MM.1S (cell line): ENCODE data around the gene ANKDD1A.

Experiments used
- DNase-seq: peaks from one replicate; pipeline ENCODE4 v3.0.0-alpha.2; 2015
- H2AFZ ChIP-seq: fragments of 300-600 bp; sonication (generic); 2 replicates; pipeline ENCODE4 v1.6.0; 2016; ENCODE audit warnings: antibody characterized with exemption, low read length
- H3F3A ChIP-seq: fragments of 300-600 bp; sonication (generic); 2 replicates; pipeline ENCODE4 v1.6.1; 2016; ENCODE audit warnings: mild to moderate bottlenecking, antibody characterized with exemption, low read length, moderate library complexity, mixed read lengths; ENCODE audit not compliant: insufficient read depth
- H3K27ac ChIP-seq: fragments of 300-600 bp; sonication (generic); 2 replicates; pipeline ENCODE4 v1.5.1; 2016; ENCODE audit warnings: mild to moderate bottlenecking, low read length
- H3K27me3 ChIP-seq: fragments of 300-600 bp; sonication (generic); replicated peaks from 2 replicates; pipeline ENCODE4 v1.6.0; 2016; ENCODE audit warnings: low read length; ENCODE audit not compliant: insufficient read depth
- H3K36me3 ChIP-seq: fragments of 300-600 bp; sonication (generic); replicated peaks from 2 replicates; pipeline ENCODE4 v1.6.1; 2016; ENCODE audit warnings: mild to moderate bottlenecking, low read length, mixed read lengths; ENCODE audit not compliant: insufficient read depth
- H3K4me1 ChIP-seq: fragments of 300-600 bp; sonication (generic); 2 replicates; pipeline ENCODE4 v1.6.1; 2016; ENCODE audit warnings: low read length, mixed read lengths
- H3K4me2 ChIP-seq: fragments of 300-600 bp; sonication (generic); 2 replicates; pipeline ENCODE4 v1.6.0; 2016; ENCODE audit warnings: low read depth, low read length
- H3K4me3 ChIP-seq: fragments of 300-600 bp; sonication (generic); 2 replicates; pipeline ENCODE4 v1.5.1; 2016; ENCODE audit warnings: low read length, mixed read lengths
- H3K79me2 ChIP-seq: fragments of 300-600 bp; sonication (generic); 2 replicates; pipeline ENCODE4 v1.6.1; 2016; ENCODE audit warnings: mixed run types, low read length, mixed read lengths
- H3K9ac ChIP-seq: fragments of 300-600 bp; sonication (generic); 2 replicates; pipeline ENCODE4 v1.6.1; 2016; ENCODE audit warnings: low read length, mixed read lengths
- H3K9me2 ChIP-seq: fragments of 300-600 bp; sonication (generic); replicated peaks from 2 replicates; pipeline ENCODE4 v1.6.1; 2016; ENCODE audit warnings: mild to moderate bottlenecking, low read length, mixed read lengths; ENCODE audit not compliant: insufficient read depth
- H3K9me3 ChIP-seq: fragments of 300-600 bp; sonication (generic); replicated peaks from 2 replicates; pipeline ENCODE4 v1.6.1; 2016; ENCODE audit warnings: mild to moderate bottlenecking, low read length, mixed read lengths; ENCODE audit not compliant: insufficient read depth
- H4K20me1 ChIP-seq: fragments of 300-600 bp; sonication (generic); 2 replicates; pipeline ENCODE4 v1.6.1; 2016; ENCODE audit warnings: mild to moderate bottlenecking, low read length, moderate library complexity, mixed read lengths; ENCODE audit not compliant: insufficient read depth
- EZH2 ChIP-seq: fragments of 300-600 bp; sonication (generic); optimal IDR thresholded peaks from 2 replicates; pipeline ENCODE3; 2017; ENCODE audit warnings: low read depth, mild to moderate bottlenecking, antibody characterized with exemption, low read length, mixed read lengths
- EZH2phosphoT487 ChIP-seq: fragments of 300-600 bp; sonication (generic); IDR thresholded peaks from 2 replicates; pipeline ENCODE4 v1.6.1; 2018; ENCODE audit warnings: antibody characterized with exemption, low read length
- TF ChIP-seq, protein P1 (sequence below): fragments of 300-600 bp; sonication (generic); IDR thresholded peaks from 2 replicates; pipeline ENCODE4 v1.5.1; 2016; ENCODE audit warnings: antibody characterized with exemption, low read length, mixed read lengths

Gene ANKDD1A

DNA sequence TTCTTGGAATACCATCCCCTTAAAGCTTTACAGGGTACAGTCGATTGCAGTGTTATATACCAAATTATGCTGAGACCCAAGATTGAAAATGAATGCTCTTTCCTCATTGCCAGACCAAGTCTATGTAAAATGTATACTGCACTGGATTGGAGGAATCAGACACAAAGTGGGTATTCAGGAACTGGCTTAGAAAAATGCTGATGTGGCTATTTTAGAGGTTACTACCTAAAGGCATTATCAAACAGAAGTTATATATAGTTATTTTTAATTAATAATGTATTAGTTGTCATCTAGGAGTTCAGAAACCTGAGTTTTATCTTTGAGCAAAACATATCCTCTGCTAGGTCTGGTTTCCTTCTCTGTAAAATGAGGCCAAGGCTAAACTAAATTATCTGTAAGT, 81.6 kb downstream of the ANKDD1A start:
- Histone ChIP-seq H4K20me1 (no peaks in the 10 kb centered on the region), H3K27ac (no peak overlapping the region), H3K9me3 (no peaks in the 10 kb centered on the region), H3K4me3 (peak overlapping the region; percentile 40), H3K9me2 (no peaks in the 10 kb centered on the region), H3K4me2 (peak overlapping the region; percentile 67), H2AFZ (peak overlapping the region; percentile 71), H3F3A (peaks cover 7% of the 10 kb centered on the region; the same call in 1 of the 2 replicates), H3K4me1 (no peaks in the 10 kb centered on the region), H3K9ac (peak overlapping the region; percentile 36; the same call in 1 of the 2 replicates), H3K27me3 (no peaks in the 10 kb centered on the region), H3K79me2 (peaks cover 12% of the 10 kb centered on the region), H3K36me3 (no peaks in the 10 kb centered on the region)
- DNase-seq: no peak
- TF ChIP-seq EZH2phosphoT487 (no peak), EZH2 (no peak)
- TF ChIP-seq, protein P1, sequence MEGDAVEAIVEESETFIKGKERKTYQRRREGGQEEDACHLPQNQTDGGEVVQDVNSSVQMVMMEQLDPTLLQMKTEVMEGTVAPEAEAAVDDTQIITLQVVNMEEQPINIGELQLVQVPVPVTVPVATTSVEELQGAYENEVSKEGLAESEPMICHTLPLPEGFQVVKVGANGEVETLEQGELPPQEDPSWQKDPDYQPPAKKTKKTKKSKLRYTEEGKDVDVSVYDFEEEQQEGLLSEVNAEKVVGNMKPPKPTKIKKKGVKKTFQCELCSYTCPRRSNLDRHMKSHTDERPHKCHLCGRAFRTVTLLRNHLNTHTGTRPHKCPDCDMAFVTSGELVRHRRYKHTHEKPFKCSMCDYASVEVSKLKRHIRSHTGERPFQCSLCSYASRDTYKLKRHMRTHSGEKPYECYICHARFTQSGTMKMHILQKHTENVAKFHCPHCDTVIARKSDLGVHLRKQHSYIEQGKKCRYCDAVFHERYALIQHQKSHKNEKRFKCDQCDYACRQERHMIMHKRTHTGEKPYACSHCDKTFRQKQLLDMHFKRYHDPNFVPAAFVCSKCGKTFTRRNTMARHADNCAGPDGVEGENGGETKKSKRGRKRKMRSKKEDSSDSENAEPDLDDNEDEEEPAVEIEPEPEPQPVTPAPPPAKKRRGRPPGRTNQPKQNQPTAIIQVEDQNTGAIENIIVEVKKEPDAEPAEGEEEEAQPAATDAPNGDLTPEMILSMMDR: no peak

DNA sequence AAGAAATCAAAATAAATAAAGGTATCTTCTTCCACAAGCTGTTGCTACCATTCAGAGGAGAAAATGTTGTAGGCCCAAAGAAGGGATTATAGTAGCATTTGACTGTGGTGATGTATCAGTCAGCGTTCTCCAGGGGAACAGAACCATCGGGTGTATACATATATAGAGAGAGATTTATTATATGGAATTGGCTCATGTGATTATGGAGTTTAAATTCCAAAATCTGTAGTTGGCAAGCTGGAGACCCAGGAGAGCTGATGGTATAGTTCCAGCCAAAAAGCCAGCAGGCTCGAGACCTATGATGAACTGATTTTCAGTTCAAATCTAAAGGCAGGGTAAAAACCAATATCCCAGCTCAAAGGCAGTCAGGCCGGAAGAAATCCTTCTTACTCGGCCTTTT, 85.4 kb downstream of the ANKDD1A start:
- Histone ChIP-seq H3K4me1 (no peaks in the 10 kb centered on the region), H3K9me2 (no peaks in the 10 kb centered on the region), H2AFZ (no peak overlapping the region), H3K27me3 (no peaks in the 10 kb centered on the region), H3K4me3 (no peak overlapping the region), H4K20me1 (no peaks in the 10 kb centered on the region), H3K9me3 (no peaks in the 10 kb centered on the region), H3K36me3 (no peaks in the 10 kb centered on the region), H3F3A (no peaks in the 10 kb centered on the region), H3K9ac (no peak overlapping the region), H3K27ac (no peak overlapping the region), H3K79me2 (no peaks in the 10 kb centered on the region), H3K4me2 (no peak overlapping the region)
- DNase-seq: no peak
- TF ChIP-seq EZH2 (no peak), EZH2phosphoT487 (no peak)
- TF ChIP-seq, protein P1: no peak

DNA sequence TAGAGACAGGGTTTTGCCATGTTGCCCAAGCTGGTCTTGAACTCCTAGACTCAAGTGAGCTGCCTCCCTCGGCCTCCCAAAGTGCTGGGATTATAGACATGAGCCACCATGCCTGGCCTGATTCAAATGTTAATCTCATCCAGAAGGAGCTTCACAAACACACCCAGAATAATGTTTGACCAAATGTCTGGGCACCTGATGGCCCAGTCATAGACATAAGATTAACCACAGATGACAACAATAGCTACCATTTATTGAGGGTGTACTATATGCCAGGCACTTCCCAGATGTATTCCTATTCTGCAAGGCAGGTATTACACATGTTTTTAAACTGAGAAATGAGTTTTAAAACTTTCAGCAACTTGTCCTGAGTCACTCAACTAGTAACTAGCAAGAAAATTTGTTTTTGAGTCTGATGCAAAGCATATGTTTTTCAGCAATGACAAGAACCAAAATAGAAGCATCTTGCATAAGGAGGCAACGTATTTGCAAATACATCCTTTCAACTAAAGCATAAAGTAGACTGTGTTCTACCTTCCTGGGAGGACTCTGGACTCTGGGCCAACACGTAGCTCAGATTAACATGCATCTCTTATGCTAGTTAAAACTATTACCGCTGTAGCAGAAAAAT, 86.2 kb downstream of the ANKDD1A start:
- Histone ChIP-seq H3K27ac (no peak overlapping the region), H3F3A (no peaks in the 10 kb centered on the region), H3K9me2 (no peaks in the 10 kb centered on the region), H3K27me3 (no peaks in the 10 kb centered on the region), H3K4me2 (no peak overlapping the region), H3K79me2 (no peaks in the 10 kb centered on the region), H3K9ac (no peak overlapping the region), H3K4me3 (no peak overlapping the region), H3K9me3 (no peaks in the 10 kb centered on the region), H3K4me1 (no peaks in the 10 kb centered on the region), H4K20me1 (no peaks in the 10 kb centered on the region), H3K36me3 (no peaks in the 10 kb centered on the region), H2AFZ (no peak overlapping the region)
- DNase-seq: no peak
- TF ChIP-seq EZH2 (no peak), EZH2phosphoT487 (no peak)
- TF ChIP-seq, protein P1: no peak
